ENCODE data around the gene KIFAP3. TPM values are rescaled to one million over a fixed set of nuclear protein-coding genes. Genes with fewer than 3 reads are reported as not detected.
"Not testable (repeated sequence)": the region's sequence is repeated elsewhere in the genome, so short reads cannot be mapped to it uniquely, and the experiment has no call there.

The KIFAP3 gene
- total RNA-seq, 1 donor from 2014 or later: 16.4 TPM

DNA sequence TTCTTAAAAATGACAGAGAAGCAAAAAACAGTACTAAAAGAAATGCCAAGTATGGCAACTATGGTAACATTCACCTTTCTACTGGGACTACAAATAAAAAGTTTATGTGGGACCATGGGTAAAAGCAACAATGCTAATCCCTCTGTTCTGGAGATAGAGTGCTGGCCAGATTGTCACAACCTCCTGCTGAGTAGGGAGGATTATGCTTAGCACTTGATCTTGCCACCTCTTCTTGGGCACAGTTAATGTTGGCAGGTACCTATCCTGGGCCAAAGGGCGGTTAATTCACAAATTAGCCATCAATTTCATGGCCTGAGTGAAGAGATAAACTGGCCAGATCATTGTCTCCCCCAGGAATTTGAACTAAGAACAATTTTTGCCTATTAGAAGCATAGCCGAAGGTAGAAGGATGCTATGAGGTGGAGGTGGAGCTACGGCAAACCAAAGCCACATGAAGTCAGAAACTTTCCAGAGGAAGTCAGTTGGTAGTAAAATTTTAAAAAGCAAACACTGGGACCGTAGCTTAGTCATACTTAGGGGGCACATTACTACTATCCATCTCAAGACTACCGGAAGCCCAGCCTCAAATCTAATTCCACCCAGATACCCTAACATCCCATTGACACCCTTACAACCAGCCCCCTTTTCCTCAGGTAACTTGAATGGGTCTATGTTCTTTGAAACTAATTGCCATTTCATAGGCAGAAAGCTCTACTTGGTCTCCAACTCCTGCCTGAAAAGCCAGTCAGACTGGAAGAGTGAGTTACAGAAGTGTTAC, 183.5 kb downstream of the KIFAP3 start:
- no peak for DNase-seq (ENCODE audit: low read depth, low spot score)

DNA sequence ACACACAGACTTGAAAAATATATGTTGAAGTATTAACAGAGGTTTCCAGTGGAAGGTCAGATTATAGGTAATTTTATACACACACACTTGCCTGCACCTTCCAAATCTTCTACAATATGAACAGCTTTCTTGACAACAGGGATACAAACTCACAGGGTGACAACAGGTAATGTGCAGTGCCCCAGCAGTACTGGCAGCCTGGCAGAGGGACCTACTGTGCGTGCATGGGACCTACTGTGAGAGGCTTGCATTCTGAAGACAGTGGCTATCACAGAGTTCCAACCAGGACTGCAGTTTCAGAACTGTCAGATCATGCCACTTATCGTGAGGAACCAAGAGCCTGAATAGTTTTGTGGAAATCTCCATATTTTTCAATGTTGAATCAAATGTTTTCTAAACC, 184.6 kb downstream of the KIFAP3 start:
- no peak for DNase-seq (ENCODE audit: low read depth, low spot score)

DNA sequence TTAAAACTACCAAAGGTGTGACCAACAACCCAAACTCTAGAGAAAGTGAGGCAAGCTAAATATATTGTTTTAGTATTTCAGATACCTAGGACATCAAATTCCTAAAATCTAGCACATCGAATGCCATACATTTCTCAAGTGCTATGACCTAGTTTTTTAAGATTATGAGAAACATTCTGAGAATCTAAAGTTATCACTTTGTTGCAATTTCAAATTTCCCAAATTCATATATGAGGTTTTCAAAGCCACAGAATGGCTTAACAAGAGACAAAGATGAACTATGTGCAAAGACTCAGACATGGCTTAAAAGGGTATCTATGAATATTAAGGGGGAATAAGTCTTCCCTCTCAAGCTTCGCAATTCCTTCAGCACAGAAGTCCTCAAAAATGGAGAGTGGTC, 187.6 kb downstream of the KIFAP3 start:
- DNase-seq (ENCODE audit: low read depth, low spot score): no peak

DNA sequence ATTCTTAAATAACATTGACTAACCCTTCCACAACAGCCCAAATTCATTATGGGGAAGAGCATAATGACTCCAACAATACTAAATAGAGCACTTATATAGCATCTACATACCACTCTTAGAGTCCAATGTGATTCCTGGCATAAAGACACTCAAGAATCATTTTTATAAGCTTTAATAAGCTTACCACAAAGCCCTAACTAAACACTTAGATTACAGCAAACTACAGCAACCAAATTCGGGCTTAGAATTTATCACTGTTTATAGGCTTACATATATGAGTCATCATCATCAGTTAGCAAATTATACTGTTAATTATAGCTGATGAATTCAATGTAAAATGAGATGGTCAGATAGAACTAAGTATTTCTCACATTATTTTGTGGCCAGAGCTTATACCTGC, 188.1 kb downstream of the KIFAP3 start:
- DNase-seq (ENCODE audit: low read depth, low spot score): no peak

DNA sequence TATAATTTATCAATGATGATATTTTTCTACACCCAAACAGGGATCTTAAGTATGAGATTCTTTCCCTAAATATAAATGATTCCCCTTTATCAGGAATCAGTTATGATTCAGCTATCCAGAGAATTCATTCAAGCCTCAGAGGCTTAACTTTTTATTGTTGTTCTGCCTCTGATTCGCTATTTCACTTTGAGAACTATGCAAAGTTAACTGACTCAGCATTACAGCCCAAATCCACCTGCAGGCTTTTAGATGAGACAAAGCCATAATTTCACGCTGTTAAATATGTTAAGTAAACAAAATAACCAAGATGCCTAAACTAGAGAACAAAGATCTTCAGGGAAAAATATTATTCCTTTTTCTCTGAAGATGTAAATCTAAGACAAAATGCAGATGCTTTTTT, 189.3 kb downstream of the KIFAP3 start:
- no peak for DNase-seq (ENCODE audit: low read depth, low spot score)

DNA sequence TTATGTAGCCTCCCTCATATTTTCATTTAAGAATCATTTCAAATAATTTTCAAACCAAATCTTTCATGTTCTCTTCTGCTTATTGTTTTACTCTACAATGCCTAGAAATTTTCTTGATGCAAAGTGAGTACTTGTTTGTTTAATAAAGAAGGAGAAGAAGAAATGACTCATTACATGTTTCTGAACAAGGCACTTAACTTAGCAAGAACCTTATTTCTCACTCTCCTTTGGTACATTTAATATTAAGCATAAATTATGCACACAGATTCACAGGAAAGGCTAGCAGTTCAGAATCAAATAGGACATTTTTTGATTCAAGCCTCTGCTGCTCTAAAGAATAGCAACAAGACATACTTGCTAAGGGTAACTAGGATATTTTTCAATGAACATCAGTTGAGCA, 189.9 kb downstream of the KIFAP3 start:
- DNase-seq (ENCODE audit: low read depth, low spot score): no peak

DNA sequence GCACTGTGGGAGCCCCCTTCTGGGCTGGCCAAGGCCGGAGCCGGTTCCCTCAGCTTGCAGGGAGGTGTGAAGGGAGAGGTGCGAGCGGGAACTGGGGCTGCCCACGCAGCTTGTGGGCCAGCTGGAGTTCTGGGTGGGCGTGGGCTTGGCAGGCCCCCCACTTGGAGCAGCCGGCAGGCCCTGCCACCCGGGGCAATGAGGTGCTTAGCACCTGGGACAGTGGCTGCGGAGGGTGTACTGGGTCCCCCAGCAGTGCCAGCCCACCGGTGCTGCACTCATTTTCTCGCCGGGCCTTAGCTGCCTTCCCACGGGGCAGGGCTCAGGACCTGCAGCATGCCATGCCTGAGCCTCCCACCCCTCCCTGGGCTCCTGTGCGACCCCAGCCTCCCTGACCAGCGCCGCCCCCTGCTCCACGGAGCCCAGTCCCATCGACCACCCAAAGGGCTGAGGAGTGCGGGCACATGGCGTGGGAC, 192.4 kb downstream of the KIFAP3 start:
- DNase-seq (ENCODE audit: low read depth, low spot score): no peak

DNA sequence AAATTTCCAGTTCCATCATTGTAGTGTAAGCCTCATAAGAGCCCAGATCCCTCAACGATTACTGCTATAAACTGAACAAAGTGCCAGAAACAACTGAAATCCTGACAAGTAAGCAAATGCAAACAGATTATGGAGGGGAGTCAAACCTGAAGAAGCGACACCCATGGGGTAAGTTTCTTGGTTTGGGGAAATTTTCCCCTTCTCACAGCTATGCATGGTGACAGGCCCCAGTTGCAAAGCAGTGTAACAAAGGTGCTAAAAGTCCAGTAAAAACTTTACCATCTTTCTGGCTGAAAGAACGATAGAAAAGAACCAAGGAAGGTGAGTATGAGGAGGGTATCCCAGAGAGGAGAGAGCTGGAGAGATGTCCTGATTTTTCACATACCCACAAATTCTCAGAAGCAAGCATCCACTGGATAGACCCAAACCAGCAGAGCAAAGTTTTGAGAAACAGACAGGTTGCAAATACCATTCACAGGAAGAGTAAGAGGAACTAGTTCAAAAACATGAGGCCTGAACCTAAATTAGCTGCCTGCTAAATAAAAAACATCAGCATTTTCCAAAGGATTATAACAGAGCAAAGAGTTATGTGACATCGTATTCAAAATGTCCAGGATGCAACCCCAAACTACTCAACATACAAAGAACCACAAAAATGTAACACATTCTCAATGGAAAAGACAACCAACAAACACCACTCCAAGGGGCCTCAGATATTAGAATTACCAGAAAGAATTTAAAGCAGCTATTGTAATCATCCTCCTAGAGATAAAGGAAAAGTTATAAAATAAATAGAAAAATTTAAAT, 195.3 kb downstream of the KIFAP3 start:
- no peak for DNase-seq (ENCODE audit: low read depth, low spot score)

DNA sequence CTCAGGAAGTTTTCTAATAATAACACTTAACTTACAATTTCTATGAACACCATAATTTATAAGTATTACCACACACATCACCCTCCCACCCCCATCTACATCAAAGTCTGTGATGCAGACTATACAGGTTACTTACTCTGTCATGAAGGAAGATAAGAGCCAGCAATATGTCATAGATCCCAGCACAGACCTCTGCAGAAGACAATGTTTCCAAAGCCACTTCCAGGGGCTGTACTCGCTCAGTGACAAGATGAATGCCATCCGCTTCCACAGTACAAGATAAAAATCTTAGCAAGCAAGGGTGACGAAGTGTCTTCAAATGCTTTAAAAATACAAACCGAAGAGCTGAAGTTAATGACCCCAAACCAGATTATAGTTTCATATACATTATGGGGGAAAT, 196.0 kb downstream of the KIFAP3 start:
- DNase-seq (ENCODE audit: low read depth, low spot score): no peak

DNA sequence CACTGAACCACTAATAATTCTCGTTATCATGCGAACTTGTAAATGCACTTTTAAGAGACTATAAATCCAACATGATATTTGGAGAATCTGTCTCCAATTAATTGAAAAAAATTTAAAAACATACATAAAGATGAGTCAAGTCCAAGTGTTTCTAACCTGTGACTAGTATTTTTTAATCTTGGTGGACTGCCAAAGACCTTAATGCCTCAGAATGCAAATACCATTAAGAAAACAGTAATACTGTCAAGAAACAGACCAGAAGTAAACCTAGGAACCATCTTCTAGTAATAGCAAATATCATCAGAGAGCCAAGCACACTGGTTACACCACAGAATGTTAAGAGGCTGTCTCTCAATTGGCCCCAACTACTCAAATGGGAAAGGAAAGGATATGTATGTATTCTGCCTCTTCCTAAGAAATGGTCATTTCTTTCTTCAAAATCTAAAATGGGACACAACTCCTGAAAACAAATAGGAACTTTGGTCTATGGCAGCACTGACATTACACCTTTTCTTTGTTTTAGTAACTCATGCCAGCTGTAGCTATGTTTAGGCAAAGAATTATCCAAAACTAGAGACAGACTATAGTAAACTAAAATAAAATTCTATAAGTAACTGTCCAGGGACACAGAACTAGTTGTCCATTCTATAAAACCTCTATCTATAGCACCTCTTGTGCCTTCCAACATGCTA, 196.5 kb downstream of the KIFAP3 start:
- no peak for DNase-seq (ENCODE audit: low read depth, low spot score)

DNA sequence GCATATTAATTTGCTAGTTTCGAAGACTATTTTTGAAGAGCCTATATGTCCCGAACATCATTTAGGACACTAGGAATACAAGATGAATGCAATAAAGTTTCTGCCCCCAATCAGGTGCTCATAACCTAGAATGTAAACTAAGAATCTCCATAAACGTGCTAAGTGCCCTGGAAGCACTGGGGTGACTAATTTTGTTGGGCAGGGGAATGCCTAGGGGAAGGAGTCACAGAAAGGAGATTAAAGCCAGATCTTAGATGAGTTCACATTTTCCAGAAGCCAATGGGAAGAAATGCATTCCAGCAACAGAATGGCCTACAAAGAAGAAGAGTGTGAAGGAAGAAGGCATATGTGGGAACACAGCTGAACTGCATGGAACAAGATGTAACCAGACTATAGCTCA, 200.3 kb downstream of the KIFAP3 start:
- no peak for DNase-seq (ENCODE audit: low read depth, low spot score)

DNA sequence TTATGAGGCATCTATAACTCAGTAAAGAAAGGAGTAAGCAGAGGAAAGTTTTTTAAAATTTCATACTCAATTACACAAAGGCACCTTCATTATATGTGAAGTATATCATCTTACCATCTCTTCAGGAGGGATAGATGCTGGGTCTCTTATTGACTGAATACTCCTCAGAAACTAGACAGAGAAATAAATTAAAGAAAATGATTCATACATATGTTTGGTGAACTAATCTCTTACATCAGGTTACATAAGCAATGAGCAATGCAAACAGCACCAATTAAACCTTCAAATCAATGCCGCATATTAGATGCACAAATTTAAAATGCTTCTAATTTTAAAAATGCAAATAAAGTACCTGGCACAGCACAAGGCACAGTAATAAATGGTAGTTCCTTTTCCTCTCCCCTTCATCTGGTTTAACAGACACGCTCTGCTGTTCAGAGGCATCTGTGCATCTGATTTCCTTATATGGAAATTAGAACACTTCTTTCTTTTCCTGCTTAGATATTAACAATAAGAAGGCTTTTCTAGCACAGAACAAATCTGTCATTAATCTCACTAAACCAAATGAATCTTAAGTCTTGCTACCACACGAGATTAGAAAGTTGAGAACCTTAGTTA, 200.8 kb downstream of the KIFAP3 start:
- DNase-seq (ENCODE audit: low read depth, low spot score): no peak

DNA sequence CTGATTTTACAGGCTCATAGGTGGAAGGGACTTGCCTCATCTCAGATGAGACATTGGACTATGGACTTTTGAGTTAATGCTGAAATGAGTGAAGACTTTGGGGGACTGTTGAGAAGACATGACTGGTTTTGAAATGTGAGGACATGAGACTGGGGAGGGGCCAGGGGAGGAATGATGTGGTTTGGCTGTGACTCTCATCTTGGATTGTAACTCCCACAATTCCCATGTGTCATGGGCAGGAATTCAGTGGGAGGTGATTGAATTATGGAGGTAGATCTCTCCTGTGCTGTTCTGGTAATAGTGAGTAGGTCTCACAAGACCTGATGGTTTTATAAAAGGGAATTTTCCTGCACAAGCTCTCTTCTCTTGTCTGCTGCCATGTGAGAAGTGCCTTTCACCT, 201.6 kb downstream of the KIFAP3 start:
- DNase-seq (ENCODE audit: low read depth, low spot score): no peak

DNA sequence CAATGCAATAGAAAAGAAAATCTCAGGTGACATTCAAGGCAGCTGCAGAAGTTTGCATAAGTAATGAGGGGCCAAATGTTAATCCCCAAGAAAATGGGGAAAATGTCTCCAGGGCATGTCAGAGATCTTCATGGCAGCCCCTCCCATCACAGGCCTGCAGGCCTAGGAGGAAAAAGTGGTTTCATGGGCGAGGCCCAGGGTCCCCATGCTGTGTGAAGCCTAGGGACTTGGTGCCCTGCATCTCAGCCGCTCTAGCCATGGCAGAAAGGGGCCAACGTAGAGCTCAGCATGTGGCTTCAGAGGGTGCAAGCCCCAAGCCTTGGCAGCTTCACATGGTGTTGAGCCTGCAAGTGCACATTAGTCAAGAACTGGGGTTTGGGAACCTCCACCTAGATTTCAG, 202.5 kb downstream of the KIFAP3 start:
- not testable (repeated sequence) for DNase-seq (ENCODE audit: low read depth, low spot score)

Other genes starting within 250 kb of the KIFAP3 start
- gene SCYL3, start 180.8 kb downstream of the KIFAP3 start, total RNA-seq: 5.7 and 8.7 TPM in 2 replicates
- gene NTMT2, start 71.3 kb upstream of the KIFAP3 start, total RNA-seq: not detected in 2 replicates